H1 (cell line): Measurements from ENCODE around the gene UBASH3A. TPM values are rescaled to one million over a fixed set of nuclear protein-coding genes. Genes with fewer than 3 reads are reported as not detected.

Experiments
- CTCF ChIA-PET: fragments of 300-600 bp; sonication (Branson Sonifier 250); formaldehyde crosslinking; loops from one replicate; lab custom pipeline; 2021; ENCODE audit not compliant: partially characterized antibody; lab: Charles Lee
- POLR2A ChIA-PET: fragments of 300-600 bp; sonication (Branson Sonifier 250); formaldehyde crosslinking; loops from one replicate; lab custom pipeline; 2021; ENCODE audit warnings: inconsistent platforms; ENCODE audit not compliant: partially characterized antibody; lab: Charles Lee
- DNase-seq, 2 experiments: peaks; one replicate each; pipeline versions ENCODE4 v3.0.0 to v3.0.0-alpha.2; 2010 to 2022; ENCODE audit warnings: low spot score in 2 of 2, low read depth in 1 of 2, mixed read lengths in 1 of 2
- FAIRE-seq: peaks from 2 replicates; lab custom pipeline; 2011; peaks lifted over from hg19 to GRCh38; lab: Jason Lieb, UNC
- H2AFZ ChIP-seq: 2 replicates; pipeline ENCODE4 v1.8.1; 2012; ENCODE audit warnings: low read length, inconsistent platforms
- H2AK5ac ChIP-seq: 2 replicates; pipeline ENCODE4 v1.6.1; 2013; ENCODE audit warnings: low read depth, low read length
- H2BK120ac ChIP-seq: replicated peaks from 2 replicates; pipeline ENCODE3; 2013; ENCODE audit warnings: low read depth, low read length, inconsistent platforms
- H2BK12ac ChIP-seq: 2 replicates; pipeline ENCODE4 v1.6.1; 2013; ENCODE audit warnings: low read depth, low read length
- H2BK15ac ChIP-seq: 2 replicates; pipeline ENCODE4 v1.6.1; 2013; ENCODE audit warnings: low read length
- H2BK20ac ChIP-seq: 2 replicates; pipeline ENCODE4 v1.6.1; 2013; ENCODE audit warnings: low read length
- H2BK5ac ChIP-seq: 2 replicates; pipeline ENCODE4 v1.6.1; 2013; ENCODE audit warnings: low read depth, low read length
- H3K14ac ChIP-seq: 2 replicates; pipeline ENCODE4 v1.6.1; 2013; ENCODE audit warnings: inconsistent platforms; ENCODE audit not compliant: insufficient read length
- H3K18ac ChIP-seq: 2 replicates; pipeline ENCODE4 v1.6.1; 2013; ENCODE audit warnings: low read length; ENCODE audit errors: extremely low read depth
- H3K23ac ChIP-seq: 2 replicates; pipeline ENCODE4 v1.6.1; 2013; ENCODE audit warnings: inconsistent platforms; ENCODE audit not compliant: insufficient read length
- H3K23me2 ChIP-seq: 2 replicates; pipeline ENCODE4 v1.6.1; 2013; ENCODE audit warnings: low read depth, low read length
- H3K27ac ChIP-seq: 2 replicates; pipeline ENCODE4 v1.6.1; 2011; ENCODE audit warnings: low read depth, low read length, inconsistent platforms
- H3K27me3 ChIP-seq, 4 experiments: replicated peaks in 1 of 4; 1 replicate in 1 of 4; 2 replicates in 3 of 4; pipeline versions ENCODE4 v1.6.1 to v1.8.1; 2011 to 2013; ENCODE audit warnings: low read length in 3 of 4, mild to moderate bottlenecking in 3 of 4, inconsistent platforms in 2 of 4, mixed read lengths in 2 of 4, moderate library complexity in 1 of 4; ENCODE audit not compliant: control insufficient read depth in 3 of 4, insufficient read depth in 3 of 4; ENCODE audit errors: extremely low read depth in 1 of 4
- H3K36me3 ChIP-seq, 4 experiments: 2 replicates each; pipeline versions ENCODE4 v1.6.1 to v1.8.1; 2011 to 2013; ENCODE audit warnings: mild to moderate bottlenecking in 4 of 4, low read length in 3 of 4, moderate library complexity in 2 of 4, control low read depth in 1 of 4, inconsistent platforms in 1 of 4; ENCODE audit not compliant: insufficient read depth in 4 of 4, control insufficient read depth in 2 of 4
- H3K4ac ChIP-seq: replicated peaks from 2 replicates; pipeline ENCODE3; 2013; ENCODE audit warnings: low read length, low read depth, mixed read lengths, inconsistent platforms; ENCODE audit not compliant: insufficient read length
- H3K4me1 ChIP-seq, 4 experiments: replicated peaks in 1 of 4; 1 replicate in 1 of 4; 2 replicates in 3 of 4; pipeline versions ENCODE4 v1.6.1 to v1.8.1; 2011 to 2013; ENCODE audit warnings: low read length in 3 of 4, inconsistent platforms in 2 of 4, mixed read lengths in 1 of 4; ENCODE audit not compliant: insufficient read depth in 4 of 4, control insufficient read depth in 3 of 4
- H3K4me2 ChIP-seq, 2 experiments: 2 replicates each; pipeline versions ENCODE4 v1.6.1 to v1.8.1; 2011 to 2013; ENCODE audit warnings: low read depth in 2 of 2, low read length in 2 of 2, control low read depth in 1 of 2, inconsistent platforms in 1 of 2, mild to moderate bottlenecking in 1 of 2; ENCODE audit not compliant: insufficient read depth in 1 of 2
- H3K4me3 ChIP-seq, 4 experiments: fragments of 200-600, 300-600 bp in 1 of 4; sonication (generic), shearing (Covaris generic), sonication (Bioruptor Twin) in 1 of 4; 2 replicates each; pipeline versions ENCODE4 v1.5.1 to v1.8.1; 2011 to 2016; ENCODE audit warnings: low read length in 4 of 4, low read depth in 3 of 4, control low read depth in 2 of 4, inconsistent platforms in 2 of 4, mild to moderate bottlenecking in 2 of 4, mixed read lengths in 1 of 4, moderate library complexity in 1 of 4; ENCODE audit not compliant: insufficient read depth in 2 of 4; ENCODE audit errors: extremely low read depth in 1 of 4
- H3K56ac ChIP-seq: replicated peaks from 2 replicates; pipeline ENCODE3; 2013; ENCODE audit warnings: low read depth, mild to moderate bottlenecking, mixed read lengths, low read length, inconsistent platforms; ENCODE audit not compliant: insufficient read length
- H3K79me1 ChIP-seq: 2 replicates; pipeline ENCODE4 v1.6.1; 2013; ENCODE audit warnings: low read depth, low read length, control low read depth
- H3K79me2 ChIP-seq, 2 experiments: 2 replicates each; pipeline versions ENCODE4 v1.6.1 to v1.8.1; 2012 to 2013; ENCODE audit warnings: low read length in 2 of 2, mild to moderate bottlenecking in 2 of 2, inconsistent platforms in 1 of 2; ENCODE audit not compliant: insufficient read depth in 2 of 2, control insufficient read depth in 1 of 2
- H3K9ac ChIP-seq, 4 experiments: replicated peaks in 1 of 4; 1 replicate in 1 of 4; 2 replicates in 3 of 4; pipeline versions ENCODE4 v1.6.1 to v1.8.1; 2011 to 2013; ENCODE audit warnings: low read depth in 3 of 4, low read length in 3 of 4, control low read depth in 2 of 4, mild to moderate bottlenecking in 2 of 4, moderate library complexity in 2 of 4, inconsistent platforms in 1 of 4; ENCODE audit errors: extremely low read depth in 1 of 4
- H3K9me3 ChIP-seq, 2 experiments: 2 replicates each; pipeline versions ENCODE4 v1.6.1 to v1.8.1; 2012 to 2013; ENCODE audit warnings: mild to moderate bottlenecking in 2 of 2, moderate library complexity in 2 of 2, control low read depth in 1 of 2, inconsistent platforms in 1 of 2, low read depth in 1 of 2, low read length in 1 of 2, mixed read lengths in 1 of 2; ENCODE audit not compliant: insufficient read depth in 2 of 2
- H4K20me1 ChIP-seq, 2 experiments: replicated peaks in 1 of 2; 2 replicates each; pipeline versions ENCODE3 to v1.8.1; 2011 to 2013; ENCODE audit warnings: inconsistent platforms in 2 of 2, low read length in 2 of 2, mild to moderate bottlenecking in 1 of 2; ENCODE audit not compliant: insufficient read depth in 2 of 2, control insufficient read depth in 1 of 2
- H4K5ac ChIP-seq: 2 replicates; pipeline ENCODE4 v1.6.1; 2013; ENCODE audit warnings: low read length, low read depth, mixed read lengths, inconsistent platforms; ENCODE audit not compliant: insufficient read length
- H4K8ac ChIP-seq: 2 replicates; pipeline ENCODE4 v1.8.0; 2013; ENCODE audit warnings: mild to moderate bottlenecking, moderate library complexity, low read length, inconsistent platforms; ENCODE audit not compliant: insufficient read depth; ENCODE audit errors: extremely low read depth
- H4K91ac ChIP-seq: replicated peaks from 2 replicates; pipeline ENCODE3; 2013; ENCODE audit warnings: low read length, mixed read lengths, inconsistent platforms; ENCODE audit not compliant: insufficient read length
- BACH1 ChIP-seq: IDR thresholded peaks from 2 replicates; pipeline ENCODE4 v1.6.1; 2012; ENCODE audit warnings: low read length, improper control_type of control experiment
- BCL11A ChIP-seq, 2 experiments: IDR thresholded peaks; one replicate each; pipeline ENCODE4 v1.6.1; 2011; ENCODE audit warnings: low read depth in 2 of 2, low read length in 2 of 2, mild to moderate bottlenecking in 2 of 2
- CHD2 ChIP-seq: IDR thresholded peaks from 2 replicates; pipeline ENCODE4 v1.6.1; 2012; ENCODE audit warnings: low read length, improper control_type of control experiment
- CREB1 ChIP-seq: IDR thresholded peaks from 2 replicates; pipeline ENCODE4 v1.6.1; 2012; ENCODE audit warnings: inconsistent platforms
- CTBP2 ChIP-seq: IDR thresholded peaks from 2 replicates; pipeline ENCODE4 v1.7.0; 2011; ENCODE audit warnings: borderline replicate concordance, mild to moderate bottlenecking, moderate library complexity, mixed read lengths, low read length; ENCODE audit not compliant: insufficient read depth, insufficient read length
- EZH2 ChIP-seq: fragments of 200-600 bp; sonication (generic); IDR thresholded peaks from 2 replicates; pipeline ENCODE4 v1.7.1; 2012; ENCODE audit warnings: low read depth, mild to moderate bottlenecking, moderate library complexity, low read length, inconsistent platforms; ENCODE audit not compliant: severe bottlenecking
- GABPA ChIP-seq: IDR thresholded peaks from 2 replicates; pipeline ENCODE4 v1.6.1; 2011; ENCODE audit warnings: mild to moderate bottlenecking, low read length, moderate library complexity, borderline replicate concordance; ENCODE audit not compliant: insufficient read depth
- POLR2AphosphoS5 ChIP-seq: IDR thresholded peaks from 2 replicates; pipeline ENCODE4 v1.6.1; 2011; ENCODE audit warnings: low read depth, low read length
- POU5F1 ChIP-seq: IDR thresholded peaks from 2 replicates; pipeline ENCODE4 v1.6.1; 2011; ENCODE audit warnings: low read depth, mild to moderate bottlenecking, low read length, moderate library complexity
- RBBP5 ChIP-seq: IDR thresholded peaks from 2 replicates; pipeline ENCODE4 v1.7.1; 2012; ENCODE audit warnings: low read depth, mild to moderate bottlenecking, inconsistent platforms, low read length, moderate library complexity, borderline replicate concordance
- RXRA ChIP-seq: IDR thresholded peaks from 2 replicates; pipeline ENCODE4 v1.6.1; 2011; ENCODE audit warnings: low read depth, mild to moderate bottlenecking, low read length, moderate library complexity; ENCODE audit not compliant: insufficient read depth
- TEAD4 ChIP-seq: IDR thresholded peaks from 2 replicates; pipeline ENCODE4 v1.6.1; 2012; ENCODE audit warnings: low read depth, low read length, inconsistent platforms, mixed read lengths
- YY1 ChIP-seq: IDR thresholded peaks from 2 replicates; pipeline ENCODE4 v1.6.1; 2011; ENCODE audit warnings: low read depth, mild to moderate bottlenecking, low read length
- WGBS, 2 experiments: shearing (Covaris generic) in 1 of 2; methylation state at CpG; one replicate each; pipeline versions ENCODE4 v1.1.6 to v1.1.7; 2013 to 2015; ENCODE audit warnings: low lambda C conversion rate in 2 of 2, mixed read lengths in 2 of 2, inconsistent platforms in 1 of 2, low coverage in 1 of 2, missing lambda C conversion rate in 1 of 2; ENCODE audit not compliant: insufficient replicate concordance in 2 of 2, insufficient coverage in 1 of 2, insufficient read length in 1 of 2; ENCODE audit errors: extremely low coverage in 1 of 2, missing lambda C conversion rate in 1 of 2; 5-methylcytosine and 5-hydroxymethylcytosine counted together
- polyA plus RNA-seq, 7 experiments: library from polyadenylated mRNA; depleted of rRNA in 3 of 7; stranded (reverse) in 5 of 7; unstranded in 2 of 7; fragments of >200 nt in 5 of 7; fragments of 200-250 nt in 2 of 7; gene quantifications; 1 replicate in 5 of 7; 2 replicates in 1 of 7; 4 replicates in 1 of 7; pipeline versions ENCODE4 v1.2.1 to v1.2.3, GENCODE V29; 2011 to 2013; ENCODE audit warnings: missing spikeins in 2 of 7, mixed read lengths in 2 of 7
- total RNA-seq: library from RNA; stranded (reverse); fragmentation: NEBNext Ultra II Directional; extraction: Animal tissue kit (Norgen Biotek cat#: 25700); gene quantifications from 2 replicates; pipeline ENCODE4 v1.2.1, GENCODE V29; 2021
- TF ChIP-seq, protein P1 (sequence below): IDR thresholded peaks from 2 replicates; pipeline ENCODE4 v1.6.1; 2011; ENCODE audit warnings: low read length, improper control_type of control experiment

UBASH3A gene
- total and polyA plus RNA-seq, 2 of the 8 experiments (the other 6 are each of a cell fraction or from before 2014, with no cell fraction given): not detected

DNA sequence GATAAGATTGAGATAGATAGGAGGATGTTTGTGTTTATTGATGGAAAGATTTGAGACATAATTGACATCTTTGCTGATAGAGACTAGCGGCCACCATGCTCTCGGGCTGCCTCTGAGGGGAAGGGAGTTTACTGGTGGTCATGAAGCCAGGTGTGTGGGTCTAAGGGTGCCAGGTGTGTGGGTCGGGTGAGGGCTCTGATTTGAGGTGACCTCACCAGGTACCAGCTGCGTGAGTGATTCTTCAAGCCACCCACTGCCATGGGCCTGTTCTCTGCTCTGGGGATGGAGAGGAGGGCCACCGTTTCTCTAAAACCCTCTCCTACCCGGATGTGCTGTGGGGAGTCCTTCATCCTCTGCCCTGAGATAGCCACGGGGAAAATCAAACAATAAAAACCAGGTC, 3.2 kb downstream of the UBASH3A start:
- H2AFZ ChIP-seq: no peak overlapping the region
- no peak for DNase-seq
- no peaks in the 10 kb centered on the region for H3K36me3 ChIP-seq
- no peak overlapping the region for H3K23ac ChIP-seq
- CTCF ChIA-PET: no interaction called here
- no peak overlapping the region for H2BK20ac ChIP-seq
- H3K79me1 ChIP-seq: no peaks in the 10 kb centered on the region
- H3K27ac ChIP-seq: no peak overlapping the region
- H3K79me2 ChIP-seq: no peaks in the 10 kb centered on the region
- no peak overlapping the region for H3K18ac ChIP-seq
- H3K4me1 ChIP-seq: peaks cover 0 to 1% (median 0%) of the 10 kb centered on the region in 4 experiments; a peak in 1 of 7 replicates
- no peak overlapping the region for H3K4me2 ChIP-seq
- no peak overlapping the region for H2BK15ac ChIP-seq
- H3K9me3 ChIP-seq: 0 out of 4 replicates have a peak, but pooled peaks cover 2 to 3% of the 10 kb centered on the region in 2 experiments
- POLR2A ChIA-PET: no interaction called here
- no peak overlapping the region for H3K4ac ChIP-seq
- H2AK5ac ChIP-seq: no peak overlapping the region
- H3K14ac ChIP-seq: no peak overlapping the region
- no peak overlapping the region for H2BK5ac ChIP-seq
- H3K23me2 ChIP-seq: peaks cover 6% of the 10 kb centered on the region
- H4K5ac ChIP-seq: no peak overlapping the region
- WGBS, 2 experiments: 94% methylated on average over 7 of the region's 7 CpGs; no CpG with 5 or more reads in 1 of the 2 experiments
- FAIRE-seq: no peak
- H3K9ac ChIP-seq: no peak overlapping the region
- peaks cover 0 to 3% of the 10 kb centered on the region in 2 experiments for H4K20me1 ChIP-seq
- no peaks in the 10 kb centered on the region for H3K27me3 ChIP-seq
- H3K4me3 ChIP-seq: no peak overlapping the region
- no peak overlapping the region for H4K8ac ChIP-seq
- H2BK120ac ChIP-seq: no peak overlapping the region
- no peak overlapping the region for H3K56ac ChIP-seq
- H2BK12ac ChIP-seq: no peak overlapping the region
- no peak overlapping the region for H4K91ac ChIP-seq
- TF ChIP-seq TEAD4 (no peak), BCL11A (IDR thresholded peaks at IDR 0.05; ENCODE audit: low read depth in 2 of 2, low read length in 2 of 2) (no peak), RXRA (no peak), EZH2 (no peak), YY1 (no peak), POU5F1 (no peak), CREB1 (no peak), BACH1 (no peak), RBBP5 (no peak), CTBP2 (no peak), GABPA (no peak), POLR2AphosphoS5 (no peak), CHD2 (no peak)
- TF ChIP-seq, protein P1, sequence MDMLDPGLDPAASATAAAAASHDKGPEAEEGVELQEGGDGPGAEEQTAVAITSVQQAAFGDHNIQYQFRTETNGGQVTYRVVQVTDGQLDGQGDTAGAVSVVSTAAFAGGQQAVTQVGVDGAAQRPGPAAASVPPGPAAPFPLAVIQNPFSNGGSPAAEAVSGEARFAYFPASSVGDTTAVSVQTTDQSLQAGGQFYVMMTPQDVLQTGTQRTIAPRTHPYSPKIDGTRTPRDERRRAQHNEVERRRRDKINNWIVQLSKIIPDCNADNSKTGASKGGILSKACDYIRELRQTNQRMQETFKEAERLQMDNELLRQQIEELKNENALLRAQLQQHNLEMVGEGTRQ: no peak
